Skeletal muscle satellite cell (primary cell): ENCODE results near the gene CALN1.

Source experiments
- H3K27me3 ChIP-seq: 2 replicates; pipeline ENCODE4 v1.7.0; 2013; ENCODE audit warnings: low read length; ENCODE audit not compliant: control insufficient read depth, insufficient read depth
- H3K36me3 ChIP-seq: 2 replicates; pipeline ENCODE4 v1.7.0; 2013; ENCODE audit warnings: mild to moderate bottlenecking, control low read depth, low read length; ENCODE audit not compliant: insufficient read depth
- H3K4me1 ChIP-seq: 2 replicates; pipeline ENCODE4 v1.7.0; 2013; ENCODE audit warnings: low read length; ENCODE audit not compliant: control insufficient read depth, insufficient read depth
- H3K4me2 ChIP-seq: 2 replicates; pipeline ENCODE4 v1.7.0; 2013; ENCODE audit warnings: mild to moderate bottlenecking, low read length
- H3K4me3 ChIP-seq: 2 replicates; pipeline ENCODE4 v1.7.0; 2013; ENCODE audit warnings: low read length
- H3K9ac ChIP-seq: 2 replicates; pipeline ENCODE4 v1.7.0; 2013; ENCODE audit warnings: mild to moderate bottlenecking, low read depth, low read length, moderate library complexity
- H3K9me3 ChIP-seq: replicated peaks from 2 replicates; pipeline ENCODE4 v1.7.0; 2013; ENCODE audit warnings: mild to moderate bottlenecking, control low read depth, low read length

Gene CALN1

GRCh38 chr7:72283309-72283708, 128.8 kb downstream of the CALN1 start:
- Histone ChIP-seq H3K4me2 (no peak overlapping the region), H3K4me3 (no peak overlapping the region), H3K4me1 (no peaks in the 10 kb centered on the region), H3K36me3 (no peaks in the 10 kb centered on the region), H3K27me3 (no peaks in the 10 kb centered on the region), H3K9ac (no peak overlapping the region), H3K9me3 (no peaks in the 10 kb centered on the region)

- Histone ChIP-seq H3K36me3 (no peaks in the 10 kb centered on the region), H3K9ac (no peak overlapping the region), H3K9me3 (no peaks in the 10 kb centered on the region), H3K4me1 (no peaks in the 10 kb centered on the region), H3K4me3 (no peak overlapping the region), H3K27me3 (no peaks in the 10 kb centered on the region), H3K4me2 (no peak overlapping the region)
Measured at GRCh38 chr7:72281308-72281707, 130.8 kb downstream of the CALN1 start.

- Histone ChIP-seq H3K4me2 (no peak overlapping the region), H3K4me1 (no peaks in the 10 kb centered on the region), H3K9me3 (no peaks in the 10 kb centered on the region), H3K9ac (no peak overlapping the region), H3K36me3 (no peaks in the 10 kb centered on the region), H3K4me3 (no peak overlapping the region), H3K27me3 (no peaks in the 10 kb centered on the region)
Measured at GRCh38 chr7:72279203-72279602, 132.9 kb downstream of the CALN1 start.

GRCh38 chr7:72278550-72278949, 133.6 kb downstream of the CALN1 start:
- no peaks in the 10 kb centered on the region for H3K4me1 ChIP-seq
- H3K4me2 ChIP-seq: no peak overlapping the region
- no peak overlapping the region for H3K4me3 ChIP-seq
- H3K27me3 ChIP-seq: no peaks in the 10 kb centered on the region
- H3K9ac ChIP-seq: no peak overlapping the region
- no peaks in the 10 kb centered on the region for H3K36me3 ChIP-seq
- no peaks in the 10 kb centered on the region for H3K9me3 ChIP-seq

- H3K4me1 ChIP-seq: no peaks in the 10 kb centered on the region
- H3K4me3 ChIP-seq: no peak overlapping the region
- H3K4me2 ChIP-seq: no peak overlapping the region
- no peaks in the 10 kb centered on the region for H3K9me3 ChIP-seq
- H3K36me3 ChIP-seq: no peaks in the 10 kb centered on the region
- no peak overlapping the region for H3K9ac ChIP-seq
- H3K27me3 ChIP-seq: no peaks in the 10 kb centered on the region
Measured at GRCh38 chr7:72275382-72276070, 136.6 kb downstream of the CALN1 start.

- H3K4me3 ChIP-seq: no peak overlapping the region
- no peak overlapping the region for H3K9ac ChIP-seq
- H3K9me3 ChIP-seq: no peaks in the 10 kb centered on the region
- H3K4me2 ChIP-seq: no peak overlapping the region
- no peaks in the 10 kb centered on the region for H3K4me1 ChIP-seq
- H3K36me3 ChIP-seq: no peaks in the 10 kb centered on the region
- no peaks in the 10 kb centered on the region for H3K27me3 ChIP-seq
Measured at GRCh38 chr7:72272479-72272878, 139.7 kb downstream of the CALN1 start.

- Histone ChIP-seq H3K36me3 (no peaks in the 10 kb centered on the region), H3K9ac (no peak overlapping the region), H3K9me3 (no peaks in the 10 kb centered on the region), H3K27me3 (no peaks in the 10 kb centered on the region), H3K4me3 (no peak overlapping the region), H3K4me2 (no peak overlapping the region), H3K4me1 (no peaks in the 10 kb centered on the region)
Measured at GRCh38 chr7:72268796-72269195, 143.3 kb downstream of the CALN1 start.

GRCh38 chr7:72268090-72268489, 144.0 kb downstream of the CALN1 start:
- H3K36me3 ChIP-seq: no peaks in the 10 kb centered on the region
- H3K4me1 ChIP-seq: no peaks in the 10 kb centered on the region
- H3K27me3 ChIP-seq: no peaks in the 10 kb centered on the region
- H3K9ac ChIP-seq: no peak overlapping the region
- H3K9me3 ChIP-seq: no peaks in the 10 kb centered on the region
- no peak overlapping the region for H3K4me3 ChIP-seq
- no peak overlapping the region for H3K4me2 ChIP-seq

GRCh38 chr7:72267291-72267800, 144.8 kb downstream of the CALN1 start:
- no peaks in the 10 kb centered on the region for H3K36me3 ChIP-seq
- no peak overlapping the region for H3K4me3 ChIP-seq
- no peaks in the 10 kb centered on the region for H3K4me1 ChIP-seq
- H3K27me3 ChIP-seq: no peaks in the 10 kb centered on the region
- H3K9ac ChIP-seq: no peak overlapping the region
- no peak overlapping the region for H3K4me2 ChIP-seq
- H3K9me3 ChIP-seq: no peaks in the 10 kb centered on the region

- Histone ChIP-seq H3K4me2 (no peak overlapping the region), H3K9ac (no peak overlapping the region), H3K9me3 (no peaks in the 10 kb centered on the region), H3K27me3 (no peaks in the 10 kb centered on the region), H3K4me3 (no peak overlapping the region), H3K36me3 (no peaks in the 10 kb centered on the region), H3K4me1 (no peaks in the 10 kb centered on the region)
Measured at GRCh38 chr7:72266771-72267170, 145.4 kb downstream of the CALN1 start.

- Histone ChIP-seq H3K36me3 (no peaks in the 10 kb centered on the region), H3K9me3 (no peaks in the 10 kb centered on the region), H3K4me2 (no peak overlapping the region), H3K4me1 (no peaks in the 10 kb centered on the region), H3K9ac (no peak overlapping the region), H3K4me3 (no peak overlapping the region), H3K27me3 (no peaks in the 10 kb centered on the region)
Measured at GRCh38 chr7:72265071-72265904, 146.8 kb downstream of the CALN1 start.
